Aorta (tissue), 5 donors: Measurements from ENCODE around the gene FHDC1. TPM values are rescaled to one million over a fixed set of nuclear protein-coding genes. Genes with fewer than 3 reads are reported as not detected.

Source experiments
- ATAC-seq: fragments of 200-7000 bp; cut with Tn5 transposase; one replicate; pipeline ENCODE4 v1.9.1; 2022; ENCODE audit warnings: moderate library complexity; ENCODE audit not compliant: low FRiP score
- DNase-seq, 2 donors: peaks; one replicate each; pipeline ENCODE4 v3.0.0-alpha.2; 2020
- H3K27ac ChIP-seq, 2 donors: one replicate each; pipeline ENCODE4 v1.5.1; 2013; ENCODE audit warnings: low read length in 2 of 2, mild to moderate bottlenecking in 2 of 2, moderate library complexity in 2 of 2, control low read depth in 1 of 2, inconsistent platforms in 1 of 2, low read depth in 1 of 2
- H3K27me3 ChIP-seq, 2 donors: one replicate each; pipeline ENCODE4 v1.6.1; 2013; ENCODE audit warnings: control low read depth in 1 of 2, low read length in 1 of 2, mild to moderate bottlenecking in 1 of 2, moderate library complexity in 1 of 2; ENCODE audit not compliant: insufficient read depth in 2 of 2, control insufficient read depth in 1 of 2
- H3K36me3 ChIP-seq, 2 donors: one replicate each; pipeline ENCODE4 v1.6.1; 2013; ENCODE audit warnings: control low read depth in 1 of 2, low read length in 1 of 2, mild to moderate bottlenecking in 1 of 2; ENCODE audit not compliant: insufficient read depth in 2 of 2, control insufficient read depth in 1 of 2
- H3K4me1 ChIP-seq, 2 donors: one replicate each; pipeline ENCODE4 v1.6.1; 2013; ENCODE audit warnings: low read length in 2 of 2, control low read depth in 1 of 2, mild to moderate bottlenecking in 1 of 2, moderate library complexity in 1 of 2; ENCODE audit not compliant: insufficient read depth in 2 of 2, control insufficient read depth in 1 of 2
- H3K4me3 ChIP-seq, 2 donors: one replicate each; pipeline ENCODE4 v1.5.1; 2013; ENCODE audit warnings: low read length in 2 of 2, control low read depth in 1 of 2, mild to moderate bottlenecking in 1 of 2
- H3K9me3 ChIP-seq: one replicate; pipeline ENCODE4 v1.6.1; 2013; ENCODE audit warnings: mild to moderate bottlenecking, low read length; ENCODE audit not compliant: control insufficient read depth
- WGBS, 2 donors: extraction: QIAGEN DNeasy Blood & Tissue Kit; methylation state at CpG; one replicate each; pipeline ENCODE4 v1.1.7; 2013; 5-methylcytosine and 5-hydroxymethylcytosine counted together
- intact Hi-C, 2 donors: fragments of 100-400 bp; cut with DNase I; formaldehyde crosslinking; loops; one replicate each; pipeline versions ENCODE4 v1.14.2 to v1.15.0; 2022
- polyA plus RNA-seq, 2 donors: library from polyadenylated mRNA; stranded (reverse); fragments of 200-250 nt; gene quantifications; one replicate each; pipeline ENCODE4 v1.2.3, GENCODE V29; 2013
- total RNA-seq, 2 donors: library from RNA; stranded (reverse); fragmentation: NEBNext Ultra II Directional; extraction: Animal tissue kit (Norgen Biotek cat#: 25700); gene quantifications; one replicate each; pipeline ENCODE4 v1.2.1, GENCODE V29; 2021
- donor health status: healthy with polysubstance abuse.
- donor health status: Bipolar disorder and iron deficiency.
- donor health status: DM: no; HTN: no; CAD: no.
- donor health status: DM: no; HTN: no; CAD: no.
- donor health status: DM: yes; HTN: yes; CAD: no.

The FHDC1 gene
- total and polyA plus RNA-seq, 4 donors, result 0.20 to 3.0 (median 1.1) TPM

DNA sequence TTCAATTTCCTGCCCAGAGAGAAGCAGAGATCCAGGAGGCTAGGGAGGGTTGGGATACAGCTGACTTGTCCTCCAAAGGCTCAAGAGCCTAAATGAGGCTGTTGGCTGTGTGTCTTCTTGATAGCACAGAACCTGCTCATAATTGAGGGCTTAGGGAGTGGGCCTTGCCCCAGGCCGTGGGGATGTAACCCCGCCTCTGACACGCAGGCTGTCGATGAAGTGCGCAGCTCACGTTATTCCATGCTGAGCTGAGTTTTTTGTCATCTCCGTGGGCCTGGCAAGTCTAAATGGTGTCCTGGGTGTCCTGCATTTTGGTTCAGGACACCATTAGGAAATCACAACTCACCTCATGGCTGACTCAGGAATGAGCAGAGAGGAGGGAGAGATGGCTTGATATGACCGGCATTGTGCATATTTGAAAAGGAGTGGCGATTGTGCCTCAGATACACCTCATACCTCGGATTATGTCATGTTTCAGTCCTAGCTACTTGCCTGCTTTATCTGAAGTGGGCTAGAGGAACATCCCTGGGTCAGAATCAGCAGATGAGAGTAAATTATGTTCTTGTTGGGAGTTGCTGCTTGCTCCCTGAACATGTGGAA is 43.7 kb downstream of the FHDC1 start:
- no peaks in the 10 kb centered on the region for H3K9me3 ChIP-seq
- no peak for ATAC-seq
- H3K4me3 ChIP-seq, result no peak overlapping the region
- no peaks in the 10 kb centered on the region for H3K36me3 ChIP-seq
- no peaks in the 10 kb centered on the region for H3K27me3 ChIP-seq
- H3K4me1 ChIP-seq, result no peaks in the 10 kb centered on the region
- H3K27ac ChIP-seq, result no peak overlapping the region
- intact Hi-C loops, result no loop called here
- 79 to 86% methylated on average over 10 of the region's 10 CpGs for WGBS, 2 donors
- no peak for DNase-seq

DNA sequence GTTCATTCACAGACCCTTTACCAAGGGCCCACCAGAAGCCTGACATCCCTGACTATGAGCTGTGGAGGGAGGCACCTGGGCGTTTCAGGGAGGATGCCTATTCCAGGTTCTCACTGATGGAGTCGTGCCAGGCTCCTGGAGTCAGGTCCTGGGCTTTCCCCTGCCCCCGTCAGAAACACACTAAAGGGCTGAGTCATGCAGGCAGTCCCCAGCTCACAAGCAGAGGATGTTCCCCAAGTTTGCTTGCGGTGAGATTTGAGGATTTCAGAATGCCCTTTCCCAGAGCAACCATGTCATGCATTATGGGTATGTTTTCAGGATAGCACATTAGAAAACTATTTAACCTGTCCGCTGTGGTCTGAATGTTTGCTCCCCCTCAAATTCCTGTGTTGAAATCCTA is 45.2 kb downstream of the FHDC1 start:
- no peak for DNase-seq
- Histone ChIP-seq H3K27me3 (no peaks in the 10 kb centered on the region), H3K4me1 (no peaks in the 10 kb centered on the region), H3K27ac (no peak overlapping the region), H3K9me3 (no peaks in the 10 kb centered on the region), H3K4me3 (no peak overlapping the region), H3K36me3 (no peaks in the 10 kb centered on the region)
- WGBS, 2 donors, result 60 to 66% methylated on average over 5 of the region's 5 CpGs
- no peak for ATAC-seq
- intact Hi-C loops, result no loop called here

DNA sequence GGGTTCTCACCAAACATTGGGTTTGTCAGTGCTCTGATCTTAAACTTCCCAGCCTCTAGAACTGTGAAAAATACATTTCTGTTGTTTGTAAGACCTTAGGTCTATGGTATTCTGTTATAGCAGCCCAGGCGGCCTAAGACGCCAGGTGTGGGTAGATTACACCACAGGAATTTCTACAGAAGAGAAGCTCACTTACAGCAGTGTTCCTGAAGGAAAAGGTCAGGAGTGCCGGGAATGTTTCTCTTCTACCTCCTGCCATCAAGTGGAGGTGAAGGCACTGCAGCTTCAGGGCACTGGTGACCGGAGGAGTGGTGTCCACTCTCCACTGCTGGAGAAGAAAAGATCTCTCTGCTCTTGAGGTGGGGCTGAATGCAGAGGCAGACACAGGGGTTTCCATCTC is 45.7 kb downstream of the FHDC1 start:
- Histone ChIP-seq H3K9me3 (no peaks in the 10 kb centered on the region), H3K36me3 (no peaks in the 10 kb centered on the region), H3K27me3 (no peaks in the 10 kb centered on the region), H3K4me3 (no peak overlapping the region), H3K4me1 (no peaks in the 10 kb centered on the region), H3K27ac (no peak overlapping the region)
- intact Hi-C loops, result no loop called here
- WGBS, 2 donors, result 85% methylated on average over 4 of the region's 4 CpGs
- DNase-seq, result no peak
- ATAC-seq, result no peak

DNA sequence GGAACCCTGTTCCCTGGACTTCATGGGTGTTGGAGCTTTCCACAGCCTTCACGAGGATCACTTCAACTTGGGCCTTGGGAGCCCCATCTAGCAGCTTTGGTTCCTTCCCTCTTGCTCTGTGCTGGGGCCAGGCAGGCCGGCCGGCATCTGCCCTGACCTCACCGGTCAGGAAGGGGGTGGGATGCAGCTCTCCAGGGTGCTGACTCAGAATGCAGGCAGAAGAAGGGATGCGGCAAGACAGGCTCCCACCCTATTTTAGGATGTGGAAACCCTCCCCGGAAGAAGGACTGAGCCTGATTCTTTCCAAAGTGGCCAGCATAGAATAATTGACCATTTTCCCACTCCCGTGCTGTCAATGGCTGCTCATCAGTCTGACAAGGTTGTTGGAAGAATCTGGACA is 47.1 kb downstream of the FHDC1 start:
- intact Hi-C loops, result no loop called here
- WGBS, 2 donors, result 37 to 39% methylated on average over 7 of the region's 7 CpGs
- Histone ChIP-seq H3K27ac (no peak overlapping the region), H3K27me3 (no peaks in the 10 kb centered on the region), H3K9me3 (no peaks in the 10 kb centered on the region), H3K4me1 (no peaks in the 10 kb centered on the region), H3K4me3 (no peak overlapping the region), H3K36me3 (no peaks in the 10 kb centered on the region)
- ATAC-seq, result no peak
- DNase-seq, result no peak

GRCh38 chr4:152983774-152984411 is 47.8 kb downstream of the FHDC1 start:
- no peak overlapping the region for H3K4me3 ChIP-seq
- H3K27me3 ChIP-seq, result no peaks in the 10 kb centered on the region
- H3K36me3 ChIP-seq, result no peaks in the 10 kb centered on the region
- no peaks in the 10 kb centered on the region for H3K9me3 ChIP-seq
- no peaks in the 10 kb centered on the region for H3K4me1 ChIP-seq
- no peak overlapping the region for H3K27ac ChIP-seq
- intact Hi-C loops, result no loop called here
- DNase-seq, result no peak
- ATAC-seq, result no peak
- WGBS, 2 donors, result 53 to 59% methylated on average over 6 of the region's 6 CpGs

DNA sequence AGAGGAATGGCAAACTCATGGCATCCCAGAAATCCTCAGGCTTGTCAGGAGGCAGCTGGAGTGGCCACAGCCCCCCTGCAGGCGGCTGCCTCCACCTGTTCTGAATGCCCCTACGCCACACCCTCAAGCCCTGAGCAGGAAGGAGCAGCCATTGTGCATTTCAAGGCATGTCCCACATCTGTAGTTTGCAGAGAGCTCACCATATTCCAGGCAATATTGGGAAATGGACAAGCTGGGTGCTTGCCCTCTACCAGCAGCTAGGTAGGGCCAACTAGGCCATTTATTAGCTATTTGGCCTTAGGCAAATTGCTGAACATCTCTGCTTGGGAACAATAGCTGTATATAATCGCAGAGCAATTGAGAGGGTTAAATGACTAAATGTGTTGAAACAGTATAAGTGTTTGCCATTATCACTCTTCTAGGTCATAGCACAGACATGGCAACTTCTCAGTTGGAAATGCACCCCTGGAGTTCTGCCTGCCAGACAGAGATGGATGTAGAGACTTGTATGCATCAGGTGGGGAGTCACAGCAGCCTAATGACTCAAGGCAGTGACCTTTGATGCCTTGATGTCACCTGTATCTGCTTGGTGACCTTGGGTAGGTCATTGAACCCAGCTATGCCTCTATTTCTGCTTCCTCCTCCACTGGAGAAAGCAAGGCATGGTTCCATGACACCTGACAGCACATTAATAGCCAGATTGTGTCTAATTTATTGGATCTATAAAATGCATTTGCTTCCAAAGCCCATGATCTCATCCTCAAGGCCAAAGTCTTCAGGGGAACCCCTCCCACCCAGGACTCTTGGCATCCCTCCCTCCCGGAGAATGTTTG is 52.8 kb downstream of the FHDC1 start:
- ATAC-seq (no peak), DNase-seq (no peak)
- intact Hi-C loops, result no loop called here
- WGBS, 2 donors, result 91% methylated on average over 4 of the region's 4 CpGs
- Histone ChIP-seq H3K27me3 (no peaks in the 10 kb centered on the region), H3K4me3 (no peak overlapping the region), H3K4me1 (no peaks in the 10 kb centered on the region), H3K36me3 (no peaks in the 10 kb centered on the region), H3K27ac (no peak overlapping the region), H3K9me3 (no peaks in the 10 kb centered on the region)

GRCh38 chr4:152989554-152989970 is 53.4 kb downstream of the FHDC1 start:
- no peaks in the 10 kb centered on the region for H3K36me3 ChIP-seq
- H3K4me3 ChIP-seq, result no peak overlapping the region
- no peaks in the 10 kb centered on the region for H3K4me1 ChIP-seq
- intact Hi-C loops, result no loop called here
- no peaks in the 10 kb centered on the region for H3K9me3 ChIP-seq
- H3K27ac ChIP-seq, result no peak overlapping the region
- no peaks in the 10 kb centered on the region for H3K27me3 ChIP-seq
- 83 to 87% methylated on average over 3 of the region's 3 CpGs for WGBS, 2 donors
- ATAC-seq (no peak), DNase-seq (no peak)

- intact Hi-C loops, result no loop called here
- Histone ChIP-seq H3K4me1 (no peaks in the 10 kb centered on the region), H3K36me3 (no peaks in the 10 kb centered on the region), H3K27ac (no peak overlapping the region), H3K4me3 (no peak overlapping the region), H3K27me3 (no peaks in the 10 kb centered on the region), H3K9me3 (no peaks in the 10 kb centered on the region)
- 79 to 85% methylated on average over 8 of the region's 8 CpGs for WGBS, 2 donors
- ATAC-seq (no peak), DNase-seq (no peak)
Observed at GRCh38 chr4:152990471-152991131, 54.5 kb downstream of the FHDC1 start.
